Measurements from ENCODE around the gene RASSF5. TPM values are rescaled to one million over a fixed set of nuclear protein-coding genes. Genes with fewer than 3 reads are reported as not detected.

RASSF5 gene
- total RNA-seq, 1 donor from 2014 or later: 220 TPM

- H3K4me3 Mint-ChIP-seq: no peak overlapping the region
- intact Hi-C loops (cut with micrococcal nuclease): no loop called here
- H3K36me3 Mint-ChIP-seq (ENCODE audit: low read depth): peaks cover 5% of the 10 kb centered on the region
- DNase-seq (ENCODE audit: low spot score): no peak
- H3K27ac Mint-ChIP-seq: no peak overlapping the region
- peaks cover 12% of the 10 kb centered on the region for H3K4me1 Mint-ChIP-seq (ENCODE audit: low read depth)
- H3K27me3 Mint-ChIP-seq (ENCODE audit: insufficient read depth): peaks cover 3% of the 10 kb centered on the region
- no peaks in the 10 kb centered on the region for H3K9me3 Mint-ChIP-seq
Measured at GRCh38 chr1:206537141-206537540, 29.8 kb downstream of the RASSF5 start.

GRCh38 chr1:206538086-206538770, 30.9 kb downstream of the RASSF5 start:
- H3K27me3 Mint-ChIP-seq (ENCODE audit: insufficient read depth): peaks cover 3% of the 10 kb centered on the region
- H3K36me3 Mint-ChIP-seq (ENCODE audit: low read depth): peaks cover 8% of the 10 kb centered on the region
- H3K4me3 Mint-ChIP-seq: no peak overlapping the region
- H3K27ac Mint-ChIP-seq: no peak overlapping the region
- intact Hi-C loops (cut with micrococcal nuclease): no loop called here
- DNase-seq (ENCODE audit: low spot score): no peak
- peaks cover 12% of the 10 kb centered on the region for H3K4me1 Mint-ChIP-seq (ENCODE audit: low read depth)
- H3K9me3 Mint-ChIP-seq: no peaks in the 10 kb centered on the region

- H3K4me1 Mint-ChIP-seq (ENCODE audit: low read depth): peaks cover 12% of the 10 kb centered on the region
- no peaks in the 10 kb centered on the region for H3K9me3 Mint-ChIP-seq
- no peak overlapping the region for H3K27ac Mint-ChIP-seq
- intact Hi-C loops (cut with micrococcal nuclease): no loop called here
- peaks cover 8% of the 10 kb centered on the region for H3K36me3 Mint-ChIP-seq (ENCODE audit: low read depth)
- no peak overlapping the region for H3K4me3 Mint-ChIP-seq
- H3K27me3 Mint-ChIP-seq (ENCODE audit: insufficient read depth): peaks cover 3% of the 10 kb centered on the region
- DNase-seq (ENCODE audit: low spot score): no peak
Measured at GRCh38 chr1:206538901-206539640, 31.7 kb downstream of the RASSF5 start.

GRCh38 chr1:206540044-206540780, 32.9 kb downstream of the RASSF5 start:
- intact Hi-C loops (cut with micrococcal nuclease): no loop called here
- no peak for DNase-seq (ENCODE audit: low spot score)

GRCh38 chr1:206541236-206541833, 34.0 kb downstream of the RASSF5 start:
- intact Hi-C loops (cut with micrococcal nuclease): no loop called here
- DNase-seq (ENCODE audit: low spot score): no peak
- Mint-ChIP-seq H3K36me3 (ENCODE audit: low read depth) (peaks cover 8% of the 10 kb centered on the region), H3K4me3 (no peak overlapping the region), H3K4me1 (ENCODE audit: low read depth) (peaks cover 28% of the 10 kb centered on the region), H3K27ac (no peak overlapping the region), H3K9me3 (no peaks in the 10 kb centered on the region), H3K27me3 (ENCODE audit: insufficient read depth) (no peaks in the 10 kb centered on the region)

More at GRCh38 chr1:206540044-206540780, 32.9 kb downstream of the RASSF5 start:
- H3K9me3 Mint-ChIP-seq: no peaks in the 10 kb centered on the region
- H3K36me3 Mint-ChIP-seq (ENCODE audit: low read depth): peaks cover 8% of the 10 kb centered on the region
- H3K27ac Mint-ChIP-seq: peak overlapping the region; percentile 31
- H3K4me3 Mint-ChIP-seq: no peak overlapping the region
- peaks cover 2% of the 10 kb centered on the region for H3K27me3 Mint-ChIP-seq (ENCODE audit: insufficient read depth)
- H3K4me1 Mint-ChIP-seq (ENCODE audit: low read depth): peaks cover 22% of the 10 kb centered on the region

- H3K27ac Mint-ChIP-seq: peak overlapping the region; percentile 22
Measured at GRCh38 chr1:206544562-206545257, 37.4 kb downstream of the RASSF5 start.

GRCh38 chr1:206545351-206545750, 38.0 kb downstream of the RASSF5 start:
- Mint-ChIP-seq H3K4me3 (no peak overlapping the region), H3K4me1 (ENCODE audit: low read depth) (peaks cover 35% of the 10 kb centered on the region), H3K36me3 (ENCODE audit: low read depth) (peaks cover 9% of the 10 kb centered on the region), H3K27me3 (ENCODE audit: insufficient read depth) (peaks cover 2% of the 10 kb centered on the region), H3K27ac (no peak overlapping the region), H3K9me3 (no peaks in the 10 kb centered on the region)
- intact Hi-C loops (cut with micrococcal nuclease): loop anchor here (1.0 to 2.0 kb wide), 5 partner anchors 11 to 119 kb away; no protein-coding TSS in a partner anchor
- DNase-seq (ENCODE audit: low spot score): no peak

More at GRCh38 chr1:206544562-206545257, 37.4 kb downstream of the RASSF5 start:
- H3K36me3 Mint-ChIP-seq (ENCODE audit: low read depth): peaks cover 9% of the 10 kb centered on the region
- H3K9me3 Mint-ChIP-seq: no peaks in the 10 kb centered on the region
- no peak overlapping the region for H3K4me3 Mint-ChIP-seq
- H3K27me3 Mint-ChIP-seq (ENCODE audit: insufficient read depth): peaks cover 2% of the 10 kb centered on the region
- intact Hi-C loops (cut with micrococcal nuclease): loop anchor here (1.0 to 2.0 kb wide), 5 partner anchors 12 to 120 kb away; no protein-coding TSS in a partner anchor
- peak; percentile 69 for DNase-seq (ENCODE audit: low spot score)
- peaks cover 33% of the 10 kb centered on the region for H3K4me1 Mint-ChIP-seq (ENCODE audit: low read depth)

- H3K4me1 Mint-ChIP-seq (ENCODE audit: low read depth): peaks cover 49% of the 10 kb centered on the region
- DNase-seq (ENCODE audit: low spot score): no peak
- peaks cover 9% of the 10 kb centered on the region for H3K36me3 Mint-ChIP-seq (ENCODE audit: low read depth)
- intact Hi-C loops (cut with micrococcal nuclease): no loop called here
- no peaks in the 10 kb centered on the region for H3K9me3 Mint-ChIP-seq
- no peak overlapping the region for H3K27ac Mint-ChIP-seq
- H3K27me3 Mint-ChIP-seq (ENCODE audit: insufficient read depth): peaks cover 2% of the 10 kb centered on the region
- H3K4me3 Mint-ChIP-seq: no peak overlapping the region
Measured at GRCh38 chr1:206547104-206547503, 39.8 kb downstream of the RASSF5 start.

- DNase-seq (ENCODE audit: low spot score): no peak
- H3K36me3 Mint-ChIP-seq (ENCODE audit: low read depth): peaks cover 7% of the 10 kb centered on the region
- peaks cover 2% of the 10 kb centered on the region for H3K27me3 Mint-ChIP-seq (ENCODE audit: insufficient read depth)
- H3K9me3 Mint-ChIP-seq: no peaks in the 10 kb centered on the region
- no peak overlapping the region for H3K27ac Mint-ChIP-seq
- intact Hi-C loops (cut with micrococcal nuclease): loop anchor here (10.0 kb wide), 1 partner anchor 1266 kb away; no protein-coding TSS in a partner anchor
- no peak overlapping the region for H3K4me3 Mint-ChIP-seq
- H3K4me1 Mint-ChIP-seq (ENCODE audit: low read depth): peaks cover 69% of the 10 kb centered on the region
Measured at GRCh38 chr1:206550446-206550845, 43.1 kb downstream of the RASSF5 start.

GRCh38 chr1:206551296-206551985, 44.1 kb downstream of the RASSF5 start:
- Mint-ChIP-seq H3K36me3 (ENCODE audit: low read depth) (peaks cover 7% of the 10 kb centered on the region), H3K4me3 (no peak overlapping the region), H3K27ac (peak overlapping the region; percentile 93), H3K4me1 (ENCODE audit: low read depth) (peaks cover 75% of the 10 kb centered on the region), H3K9me3 (no peaks in the 10 kb centered on the region), H3K27me3 (ENCODE audit: insufficient read depth) (peaks cover 2% of the 10 kb centered on the region)
- no peak for DNase-seq (ENCODE audit: low spot score)
- intact Hi-C loops (cut with micrococcal nuclease): loop anchor here (10.0 kb wide), 1 partner anchor 1267 kb away; no protein-coding TSS in a partner anchor

GRCh38 chr1:206551986-206552326, 44.6 kb downstream of the RASSF5 start:
- H3K4me3 Mint-ChIP-seq: peak overlapping the region; percentile 80
- peak overlapping the region; percentile 93 for H3K27ac Mint-ChIP-seq
- peak; percentile 69 for DNase-seq (ENCODE audit: low spot score)
- H3K27me3 Mint-ChIP-seq (ENCODE audit: insufficient read depth): peaks cover 2% of the 10 kb centered on the region
- H3K9me3 Mint-ChIP-seq: no peaks in the 10 kb centered on the region
- peaks cover 78% of the 10 kb centered on the region for H3K4me1 Mint-ChIP-seq (ENCODE audit: low read depth)
- intact Hi-C loops (cut with micrococcal nuclease): loop anchor here (1.0 to 10.0 kb wide), 2 partner anchors 81 to 1267 kb away; no protein-coding TSS in a partner anchor
- peaks cover 7% of the 10 kb centered on the region for H3K36me3 Mint-ChIP-seq (ENCODE audit: low read depth)
